ENCODE results near the gene TMPRSS6.

- TF ChIP-seq CTCF (IDR thresholded peaks at IDR 0.05) (no peak), POLR2A (IDR thresholded peaks at IDR 0.05) (no peak)
Observed at GRCh38 chr22:37128555-37129281, 19.2 kb upstream of the TMPRSS6 start.
